Thyroid gland (tissue), 4 donors: ENCODE results near the gene ACAN. TPM values are rescaled to one million over a fixed set of nuclear protein-coding genes. Genes with fewer than 3 reads are reported as not detected.

Experiments used
- DNase-seq, 2 donors: peaks; one replicate each; pipeline ENCODE4 v3.0.0-alpha.2; 2019
- H3K27ac ChIP-seq, 3 donors: fragments of 200-600 bp; sonication (generic); 1 replicate in 2 of 3; 2 replicates in 1 of 3; pipeline ENCODE4 v1.5.1; 2016 to 2019; ENCODE audit warnings: mild to moderate bottlenecking in 1 of 3, moderate library complexity in 1 of 3
- H3K27me3 ChIP-seq: fragments of 200-600 bp; sonication (generic); one replicate; pipeline ENCODE4 v1.5.1; 2019
- H3K36me3 ChIP-seq, 2 donors: fragments of 200-600 bp; sonication (generic); one replicate each; pipeline ENCODE4 v1.5.1; 2016 to 2019
- H3K4me1 ChIP-seq, 2 donors: fragments of 200-600 bp; sonication (generic); one replicate each; pipeline ENCODE4 v1.5.1; 2017 to 2019
- H3K4me3 ChIP-seq, 3 donors: fragments of 200-600 bp; sonication (generic); replicated peaks in 1 of 3; 1 replicate in 2 of 3; 2 replicates in 1 of 3; pipeline ENCODE4 v1.5.1; 2016; ENCODE audit warnings: mild to moderate bottlenecking in 1 of 3
- H3K9me3 ChIP-seq: fragments of 200-600 bp; sonication (generic); one replicate; pipeline ENCODE4 v1.5.1; 2017
- CTCF ChIP-seq, 6 experiments: fragments of 200-600 bp in 3 of 6; fragments of 450-650 bp in 3 of 6; sonication (generic) in 3 of 6; IDR thresholded peaks; one replicate each; pipeline ENCODE4 v1.5.1; 2016 to 2019; ENCODE audit warnings: antibody characterized with exemption in 6 of 6, mild to moderate bottlenecking in 2 of 6, inconsistent platforms in 1 of 6, moderate library complexity in 1 of 6
- POLR2A ChIP-seq, 2 donors: fragments of 450-650 bp; IDR thresholded peaks; one replicate each; pipeline ENCODE4 v1.6.1; 2017; ENCODE audit warnings: antibody characterized with exemption in 2 of 2, mild to moderate bottlenecking in 2 of 2, moderate library complexity in 1 of 2
- WGBS, 2 donors: methylation state at CpG; one replicate each; pipeline ENCODE4 v1.1.5; 2017; 5-methylcytosine and 5-hydroxymethylcytosine counted together
- intact Hi-C: fragments of 100-400 bp; cut with DNase I; formaldehyde crosslinking; loops from one replicate; pipeline ENCODE4 v1.15.1; 2023
- total RNA-seq, 4 donors: library from RNA; depleted of rRNA; stranded (reverse); fragments of >200 nt; gene quantifications; one replicate each; pipeline ENCODE4 v1.2.3, GENCODE V29; 2016

ACAN gene
- total RNA-seq, 4 donors from 2014 or later = 0.13 to 0.73 (median 0.25) TPM; not detected in 1

- H3K9me3 ChIP-seq = no peaks in the 10 kb centered on the region
- TF ChIP-seq POLR2A (IDR thresholded peaks at IDR 0.05) = no peak
- no peak for TF ChIP-seq CTCF (IDR thresholded peaks at IDR 0.05)
- H3K27me3 ChIP-seq = no peaks in the 10 kb centered on the region
- intact Hi-C loops = no loop called here
- H3K4me1 ChIP-seq = no peaks in the 10 kb centered on the region
- no peak overlapping the region for H3K27ac ChIP-seq
- H3K36me3 ChIP-seq = no peaks in the 10 kb centered on the region
- no peak overlapping the region for H3K4me3 ChIP-seq
- no peak for DNase-seq
Measured at GRCh38 chr15:88852476-88852875, 49.2 kb downstream of the ACAN start.

- Histone ChIP-seq H3K4me3 (no peak overlapping the region), H3K9me3 (no peaks in the 10 kb centered on the region), H3K4me1 (no peaks in the 10 kb centered on the region), H3K36me3 (no peaks in the 10 kb centered on the region), H3K27me3 (no peaks in the 10 kb centered on the region), H3K27ac (no peak overlapping the region)
- no peak for DNase-seq
- WGBS, 2 donors = 83 to 92% methylated on average over 5 to 10 of the region's 11 CpGs
- intact Hi-C loops = no loop called here
- TF ChIP-seq CTCF (IDR thresholded peaks at IDR 0.05) (no peak), POLR2A (IDR thresholded peaks at IDR 0.05) (no peak)
Measured at GRCh38 chr15:88858934-88859333, 55.7 kb downstream of the ACAN start.

GRCh38 chr15:88859550-88859949 lies 56.3 kb downstream of the ACAN start:
- H3K36me3 ChIP-seq = no peaks in the 10 kb centered on the region
- H3K4me3 ChIP-seq = no peak overlapping the region
- H3K4me1 ChIP-seq = no peaks in the 10 kb centered on the region
- no peaks in the 10 kb centered on the region for H3K9me3 ChIP-seq
- DNase-seq = no peak
- no peaks in the 10 kb centered on the region for H3K27me3 ChIP-seq
- no peak for TF ChIP-seq POLR2A (IDR thresholded peaks at IDR 0.05)
- TF ChIP-seq CTCF (IDR thresholded peaks at IDR 0.05) = no peak
- WGBS, 2 donors = 58 to 69% methylated on average over 7 of the region's 7 CpGs
- intact Hi-C loops = no loop called here
- H3K27ac ChIP-seq = no peak overlapping the region

- Histone ChIP-seq H3K4me1 (no peaks in the 10 kb centered on the region), H3K27ac (no peak overlapping the region), H3K27me3 (no peaks in the 10 kb centered on the region), H3K4me3 (no peak overlapping the region), H3K36me3 (no peaks in the 10 kb centered on the region), H3K9me3 (no peaks in the 10 kb centered on the region)
- TF ChIP-seq POLR2A (IDR thresholded peaks at IDR 0.05) = no peak
- TF ChIP-seq CTCF (IDR thresholded peaks at IDR 0.05) = no peak
- 83 to 84% methylated on average over 6 to 7 of the region's 7 CpGs for WGBS, 2 donors
- DNase-seq = no peak
- intact Hi-C loops = no loop called here
Measured at GRCh38 chr15:88860212-88860611, 57.0 kb downstream of the ACAN start.

GRCh38 chr15:88863412-88863811 lies 60.2 kb downstream of the ACAN start:
- Histone ChIP-seq H3K4me1 (no peaks in the 10 kb centered on the region), H3K4me3 (no peak overlapping the region), H3K36me3 (no peaks in the 10 kb centered on the region), H3K27me3 (no peaks in the 10 kb centered on the region), H3K27ac (no peak overlapping the region), H3K9me3 (no peaks in the 10 kb centered on the region)
- TF ChIP-seq CTCF (IDR thresholded peaks at IDR 0.05) (no peak), POLR2A (IDR thresholded peaks at IDR 0.05) (no peak)
- WGBS, 2 donors = 76 to 78% methylated on average over 1 of the region's 1 CpG
- DNase-seq = no peak
- intact Hi-C loops = no loop called here
